Fibroblast of gingiva (primary cell): ENCODE measurements around the gene GPR84.

Experiments
- DNase-seq: peaks from one replicate; pipeline ENCODE4 v3.0.0-alpha.2; 2011; ENCODE audit warnings: low read depth

GPR84 gene

DNA sequence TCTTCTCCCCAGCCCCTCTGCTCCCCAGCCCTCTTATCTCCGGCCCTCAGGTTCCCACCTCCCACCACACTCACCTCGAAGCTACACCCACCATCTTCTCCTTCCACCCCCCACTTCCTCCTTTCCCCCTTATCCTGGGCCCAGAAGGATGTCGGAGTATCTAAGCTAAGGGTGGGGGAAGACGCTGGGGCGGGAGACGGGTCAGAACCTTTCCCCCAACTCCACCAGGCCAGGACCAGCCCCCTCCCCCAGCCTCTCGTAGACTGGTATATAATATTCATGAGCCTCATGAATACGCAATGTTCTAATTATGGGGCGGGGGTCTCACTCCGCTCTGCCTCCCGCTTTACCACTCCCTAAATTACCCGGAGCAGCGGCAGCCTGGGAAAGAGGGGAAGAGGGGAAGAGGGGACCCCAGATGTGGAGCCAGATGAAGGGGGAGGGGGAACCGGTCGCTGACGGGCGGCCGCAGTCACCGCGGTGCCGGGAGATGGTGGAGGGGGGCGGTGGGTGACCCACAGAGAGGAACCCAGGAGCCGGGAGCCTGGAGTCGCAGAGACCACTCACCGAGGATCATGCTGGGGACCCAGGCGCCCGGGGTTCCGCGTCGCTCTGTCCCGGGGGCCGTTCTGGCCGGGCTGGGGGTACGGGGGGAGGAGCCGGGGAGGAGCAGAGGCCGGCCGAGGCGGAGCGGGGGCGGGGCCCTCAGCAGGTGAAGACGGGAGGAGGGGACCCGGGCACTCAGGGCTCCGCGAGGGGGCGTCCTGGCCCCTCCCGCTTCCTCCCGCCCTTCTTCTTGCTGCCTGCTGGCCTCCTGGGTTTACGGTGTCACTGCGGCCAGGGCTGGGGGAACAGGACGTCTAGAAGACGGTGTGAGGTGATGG, 26.6 kb upstream of the GPR84 start:
- no peak for DNase-seq

DNA sequence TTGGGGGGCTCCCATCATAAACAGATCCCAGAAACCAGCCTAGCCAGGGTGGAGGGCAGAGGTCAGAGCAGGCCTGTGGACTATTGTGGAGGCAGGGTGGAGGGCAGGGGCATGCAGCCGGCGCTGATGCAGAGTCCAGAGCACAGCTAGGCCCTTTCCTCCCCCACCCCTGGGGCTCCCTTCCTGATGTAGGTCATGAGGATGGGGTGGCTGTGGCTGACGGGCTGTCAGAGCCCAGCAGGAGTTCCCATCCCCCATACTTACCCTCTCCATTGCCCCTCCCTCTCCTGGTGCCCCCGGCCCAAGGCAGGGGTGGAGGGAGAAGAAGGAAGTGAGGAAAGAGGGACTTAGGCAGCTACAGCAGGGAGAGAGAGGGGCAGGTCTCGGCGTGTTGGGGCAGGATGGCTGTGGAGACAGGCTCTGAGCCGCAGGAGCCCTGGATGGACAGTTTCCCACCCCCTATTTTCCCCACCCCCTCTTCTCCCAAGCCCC, 25.9 kb upstream of the GPR84 start:
- no peak for DNase-seq

DNA sequence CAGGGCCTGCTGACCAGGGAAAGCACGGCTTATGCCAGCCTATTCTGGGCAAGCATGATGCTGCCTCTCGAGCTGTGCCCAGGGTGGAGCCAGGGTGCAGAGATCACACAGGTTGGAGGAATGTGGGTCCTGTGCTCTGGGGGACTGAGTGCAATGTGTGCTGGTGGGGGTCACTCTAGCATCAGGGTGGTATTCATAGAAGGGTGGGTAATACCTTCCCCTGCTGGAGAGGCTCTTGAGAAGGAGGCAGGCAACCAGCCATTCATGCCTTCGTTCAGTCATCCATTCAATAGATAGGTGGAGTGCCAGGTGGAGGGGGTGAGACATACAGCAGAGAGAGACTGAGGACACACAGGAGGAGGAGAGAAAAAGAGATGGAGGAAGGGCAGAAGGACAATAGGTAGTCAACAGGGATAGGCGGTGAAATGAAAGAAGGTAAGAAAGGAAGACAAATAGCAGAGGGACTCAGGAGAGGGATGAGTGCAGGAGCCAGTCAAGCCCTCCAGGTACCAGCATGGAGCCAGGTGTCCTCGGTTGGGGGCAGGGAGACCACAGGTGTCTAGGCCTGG, 25.4 kb upstream of the GPR84 start:
- no peak for DNase-seq

DNA sequence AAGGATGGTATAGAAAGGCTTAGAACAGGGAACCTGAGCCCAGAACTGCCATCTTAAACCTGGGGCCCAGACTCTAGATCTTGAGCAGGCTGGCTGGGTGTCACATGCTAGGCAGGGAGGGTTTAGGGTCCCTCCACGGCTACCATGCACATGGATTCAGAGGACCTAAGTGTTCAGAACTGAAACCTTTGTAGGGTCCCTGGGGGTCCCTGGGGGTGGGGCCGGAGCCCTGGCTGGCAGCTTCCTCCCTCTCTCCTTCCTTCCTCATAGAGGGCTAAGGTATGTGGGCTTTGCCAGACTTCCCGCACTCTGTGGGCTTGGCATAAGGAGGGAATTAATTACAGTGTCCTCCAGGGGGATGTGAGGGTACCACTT, 24.8 kb upstream of the GPR84 start:
- DNase-seq, result no peak

DNA sequence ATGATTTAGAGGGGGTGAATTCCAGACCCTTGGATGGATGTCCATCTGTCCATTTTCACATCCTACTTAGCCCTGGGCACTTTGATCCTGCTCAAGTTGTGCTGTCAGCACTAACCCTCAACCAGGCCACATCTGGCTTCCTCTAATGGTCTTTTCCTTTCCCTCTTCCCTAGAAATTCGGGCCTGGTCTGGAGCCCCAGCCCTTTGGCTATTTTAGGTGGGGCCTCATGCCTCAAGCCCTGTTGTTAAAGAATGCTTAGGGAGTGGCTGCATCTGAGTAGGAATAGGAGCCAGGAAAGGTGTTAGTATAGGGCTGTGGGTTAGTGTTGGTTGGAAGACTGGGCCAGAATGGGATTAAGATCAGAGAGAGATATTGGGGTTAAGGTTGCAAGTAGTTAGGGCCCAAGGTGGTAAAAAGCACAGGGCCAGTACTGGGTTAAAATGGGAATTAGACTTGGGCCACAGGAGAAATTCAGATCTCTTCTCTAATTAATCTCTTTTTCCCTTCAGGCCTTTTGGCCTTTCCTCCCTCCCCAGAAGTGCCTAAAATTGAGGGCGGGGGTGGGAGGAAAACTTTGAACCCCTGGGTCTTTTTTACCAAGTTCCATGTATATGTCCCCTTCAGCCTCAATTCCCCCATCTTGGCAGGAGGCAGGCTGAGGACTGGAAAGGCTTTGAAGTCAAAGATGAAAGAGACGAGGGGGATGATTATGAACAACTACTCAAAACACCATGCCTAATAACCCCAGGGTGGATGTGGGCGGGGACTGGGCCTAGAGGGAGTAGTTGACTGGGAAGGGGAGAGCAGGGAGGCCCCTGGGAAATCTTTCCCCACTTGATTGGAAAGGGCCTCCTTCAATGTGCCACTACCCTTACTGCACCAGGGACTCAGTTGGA, 24.2 kb upstream of the GPR84 start:
- no peak for DNase-seq

DNA sequence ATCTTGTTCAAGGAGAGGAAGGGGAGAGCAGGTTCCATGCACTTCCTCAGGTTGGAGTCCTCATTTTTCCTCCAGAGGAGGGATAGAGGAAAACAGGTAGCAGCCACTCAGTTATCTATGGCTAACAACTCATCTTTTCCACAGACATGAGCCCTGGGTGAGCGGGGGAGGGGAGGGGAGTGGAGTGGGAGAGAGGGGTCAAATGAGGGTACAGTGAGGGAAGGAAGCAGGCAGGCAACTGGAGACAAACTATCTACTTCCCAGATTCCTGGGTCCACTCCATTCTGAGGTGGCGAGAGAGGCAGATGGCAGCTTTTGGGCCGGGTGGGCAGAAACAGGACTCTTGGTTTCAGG, 22.8 kb upstream of the GPR84 start:
- DNase-seq, result no peak

DNA sequence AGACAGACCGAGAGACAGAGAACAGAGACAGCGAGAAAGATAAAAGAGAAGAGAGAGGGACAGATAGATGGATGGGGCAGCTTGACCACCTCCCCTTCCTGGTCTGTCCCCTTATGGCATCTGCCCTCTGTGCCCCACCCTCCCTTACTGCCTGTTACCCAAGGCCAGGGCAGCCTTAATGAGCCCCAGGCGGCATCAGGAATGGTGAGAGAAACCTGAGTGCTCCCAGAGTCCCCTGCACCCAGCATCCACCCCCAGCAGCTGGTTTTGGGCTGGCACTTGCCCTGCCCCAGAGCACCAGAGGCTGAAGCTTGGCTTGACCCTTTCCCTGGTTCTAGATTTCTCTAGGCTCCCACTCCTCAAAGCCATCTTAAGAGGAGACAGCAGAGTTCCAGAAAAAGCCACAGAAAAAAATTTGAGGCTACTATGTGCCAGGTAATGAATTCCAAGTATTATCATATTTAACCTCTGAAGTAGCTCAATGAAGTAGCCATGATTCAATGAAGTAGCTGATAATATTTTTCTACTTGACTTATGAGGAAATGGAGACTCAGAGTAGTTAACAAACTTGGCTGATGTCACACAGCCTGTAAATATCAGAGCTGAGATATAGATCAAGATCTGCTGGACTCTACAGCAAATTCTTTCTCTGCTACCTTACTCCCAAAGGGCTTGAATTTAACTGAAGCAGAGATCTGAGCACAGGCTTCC, 22.3 kb upstream of the GPR84 start:
- DNase-seq, result peak; percentile 44

DNA sequence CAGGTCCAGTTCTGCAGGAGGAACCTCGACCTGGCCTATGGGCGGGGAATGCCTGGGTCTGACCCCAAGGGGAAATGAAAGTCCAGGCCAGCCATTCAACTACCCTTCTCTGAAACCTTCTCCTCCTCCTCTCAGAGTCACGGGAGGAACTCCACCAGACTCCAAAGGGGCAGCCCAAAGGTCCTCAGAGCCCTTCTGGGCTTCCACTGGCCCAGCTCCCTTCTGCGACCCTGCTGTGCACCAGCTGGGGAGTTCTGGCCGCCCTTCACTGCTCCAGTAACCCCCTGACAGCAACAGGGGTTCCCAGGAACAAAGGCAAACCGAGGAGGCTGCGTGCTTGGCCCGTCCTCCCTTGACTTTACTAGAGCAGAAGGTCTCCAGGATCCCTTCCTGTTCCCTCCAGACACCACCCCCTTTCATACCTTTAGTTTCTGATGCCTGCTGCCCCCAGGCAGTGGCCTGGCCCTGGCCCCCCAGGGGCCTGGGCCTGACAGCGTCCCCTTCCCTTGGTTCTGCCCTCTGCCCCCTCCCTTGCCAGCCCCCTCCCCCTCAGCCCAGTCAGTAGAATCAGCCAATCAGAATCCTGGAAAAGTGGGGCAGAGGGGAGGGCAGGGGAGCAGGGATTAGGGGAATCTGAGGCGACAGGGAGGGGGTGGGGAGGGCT, 21.1 kb upstream of the GPR84 start:
- DNase-seq, result no peak

DNA sequence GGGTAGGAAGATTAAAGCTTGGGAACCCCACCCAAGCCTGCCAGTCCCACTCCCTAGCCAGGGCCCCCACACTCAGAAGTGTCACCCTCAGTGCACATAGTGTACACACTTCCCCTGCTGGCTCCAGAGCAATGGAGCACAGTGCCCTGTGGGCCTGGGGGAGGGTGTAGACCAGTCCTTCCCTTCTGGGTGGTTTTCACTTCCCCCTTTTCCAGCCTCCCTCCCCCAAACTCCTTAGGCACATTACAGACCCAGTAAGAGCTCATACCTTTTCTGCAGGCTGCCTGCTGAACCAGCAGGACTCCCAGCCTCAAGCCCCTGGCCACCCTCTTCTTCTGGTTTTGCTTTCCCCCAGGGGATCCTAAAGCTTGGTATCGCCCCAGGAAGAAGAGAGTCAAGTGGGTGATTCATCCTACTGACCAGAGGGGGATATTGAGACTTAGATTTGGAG, 20.3 kb upstream of the GPR84 start, which contains the start of gene ZNF385A:
TSS of gene ZNF385A (minus strand) at position 143 of the 451 bp plus-strand sequence. CDS start 219 bp downstream, outside the sequence.
- DNase-seq, result no peak

DNA sequence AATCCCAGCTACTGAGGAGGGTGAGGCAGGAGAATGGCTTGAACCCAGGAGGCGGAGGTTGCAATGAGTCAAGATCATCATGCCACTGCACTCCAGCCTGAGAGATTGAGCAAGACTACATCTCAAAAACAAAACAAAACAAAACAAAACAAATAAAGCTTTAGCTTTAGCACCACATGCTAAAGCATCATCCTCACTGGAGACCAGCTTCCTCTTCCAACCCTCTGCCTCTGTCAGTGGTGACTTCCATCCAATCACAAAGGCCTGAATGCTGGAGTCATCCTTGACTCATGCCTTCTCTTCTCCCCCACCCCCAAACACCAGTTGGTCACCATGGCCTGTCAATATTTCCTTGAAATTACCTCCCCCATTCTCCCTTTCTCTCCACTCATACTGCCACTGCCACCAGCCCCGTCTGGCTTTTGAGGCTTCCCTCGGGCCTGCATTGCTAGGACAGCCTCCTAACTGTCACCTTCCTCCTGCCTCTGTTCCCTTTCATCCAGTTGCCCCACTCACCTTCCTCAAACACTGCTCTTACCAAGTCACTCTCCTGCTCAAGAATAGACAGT, 18.8 kb upstream of the GPR84 start:
- peak; percentile 94 for DNase-seq

DNA sequence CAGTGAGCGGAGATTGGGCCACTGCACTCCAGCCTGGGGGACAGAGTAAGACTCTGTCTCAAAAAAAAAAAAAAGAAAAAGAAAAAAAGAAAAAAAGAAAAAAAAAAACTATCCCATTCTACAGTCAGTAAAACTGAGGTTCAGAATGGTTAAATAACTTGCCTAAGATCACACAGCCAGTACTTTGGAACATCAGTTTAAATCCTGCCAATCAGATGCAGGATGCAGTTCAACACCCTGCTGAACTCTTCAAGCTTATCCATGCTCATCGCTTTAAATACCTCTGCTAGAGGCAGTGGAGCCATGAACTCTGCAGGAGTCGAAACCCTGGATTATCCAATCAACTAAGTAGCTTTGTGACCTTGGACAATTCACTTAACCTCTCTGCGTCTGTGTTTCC, 16.9 kb upstream of the GPR84 start:
- DNase-seq, result no peak

DNA sequence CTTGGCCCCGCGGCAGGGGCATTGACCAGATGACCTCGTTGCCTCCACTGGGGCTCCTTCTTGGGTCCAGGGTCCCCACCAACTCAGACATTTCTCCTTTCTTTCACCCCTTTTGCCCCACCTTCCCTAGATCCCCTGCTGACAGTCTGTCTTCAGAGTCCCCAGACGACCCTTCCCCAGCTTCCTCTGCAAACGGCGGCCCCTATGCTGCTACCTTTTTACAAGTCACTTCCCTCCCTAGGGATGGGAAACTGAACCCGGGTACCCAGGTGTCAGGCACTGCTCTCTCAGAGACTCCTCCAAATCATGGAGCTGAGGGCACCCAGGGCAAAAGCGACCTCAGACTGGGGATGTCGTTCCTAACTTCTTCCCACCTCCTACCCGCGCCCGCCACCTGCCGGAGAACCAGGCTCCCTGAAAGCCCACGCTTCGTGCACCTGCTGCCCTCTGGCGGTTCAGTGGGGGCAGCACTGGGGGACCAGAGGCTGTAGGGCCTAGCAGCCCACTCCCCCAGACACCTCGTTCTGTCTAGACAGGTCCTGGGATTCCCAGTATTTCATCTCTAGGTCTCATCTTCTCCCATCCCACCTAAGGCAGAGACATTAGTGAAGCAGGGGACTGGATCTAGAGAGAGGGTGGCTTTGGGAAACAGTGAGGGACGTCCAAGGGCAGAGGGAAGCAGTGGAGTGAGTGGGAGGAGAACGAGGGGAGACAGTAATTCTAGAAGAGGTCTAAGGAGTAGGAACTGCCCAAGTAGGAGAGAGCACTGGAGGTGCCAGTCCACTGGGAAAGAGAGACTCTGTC, 15.3 kb upstream of the GPR84 start:
- DNase-seq, result peak; percentile 80

DNA sequence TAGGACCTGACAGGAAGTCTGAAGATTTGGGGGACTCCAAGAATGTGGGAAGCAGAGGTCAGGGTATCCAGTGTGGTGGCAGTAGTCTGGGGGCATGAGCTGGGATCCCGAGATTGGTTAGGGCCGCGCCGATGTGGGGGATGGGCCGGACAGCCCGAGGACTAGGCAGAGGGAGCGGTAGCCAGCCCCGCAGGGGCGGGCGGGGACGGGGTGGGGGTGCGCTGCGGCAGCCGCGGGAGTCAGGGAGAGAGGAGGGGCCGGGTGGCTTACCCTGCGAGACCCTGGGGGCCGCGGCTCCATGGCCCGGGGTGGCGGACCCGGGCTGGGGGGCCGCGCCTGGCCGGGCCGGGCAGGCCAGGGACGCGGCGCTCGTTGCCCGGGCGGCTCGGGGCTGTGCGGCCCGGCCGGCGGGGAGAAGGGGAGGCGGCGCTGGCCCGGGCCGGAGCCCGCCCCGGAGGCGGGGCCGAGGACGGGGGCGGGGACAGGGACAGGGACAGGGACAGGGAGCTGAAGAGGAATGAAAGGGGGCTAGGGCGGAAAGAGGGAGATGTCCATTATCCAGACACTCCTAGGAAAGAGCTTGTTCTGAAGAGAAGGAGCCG, 14.6 kb upstream of the GPR84 start:
- DNase-seq, result peak; percentile 35

DNA sequence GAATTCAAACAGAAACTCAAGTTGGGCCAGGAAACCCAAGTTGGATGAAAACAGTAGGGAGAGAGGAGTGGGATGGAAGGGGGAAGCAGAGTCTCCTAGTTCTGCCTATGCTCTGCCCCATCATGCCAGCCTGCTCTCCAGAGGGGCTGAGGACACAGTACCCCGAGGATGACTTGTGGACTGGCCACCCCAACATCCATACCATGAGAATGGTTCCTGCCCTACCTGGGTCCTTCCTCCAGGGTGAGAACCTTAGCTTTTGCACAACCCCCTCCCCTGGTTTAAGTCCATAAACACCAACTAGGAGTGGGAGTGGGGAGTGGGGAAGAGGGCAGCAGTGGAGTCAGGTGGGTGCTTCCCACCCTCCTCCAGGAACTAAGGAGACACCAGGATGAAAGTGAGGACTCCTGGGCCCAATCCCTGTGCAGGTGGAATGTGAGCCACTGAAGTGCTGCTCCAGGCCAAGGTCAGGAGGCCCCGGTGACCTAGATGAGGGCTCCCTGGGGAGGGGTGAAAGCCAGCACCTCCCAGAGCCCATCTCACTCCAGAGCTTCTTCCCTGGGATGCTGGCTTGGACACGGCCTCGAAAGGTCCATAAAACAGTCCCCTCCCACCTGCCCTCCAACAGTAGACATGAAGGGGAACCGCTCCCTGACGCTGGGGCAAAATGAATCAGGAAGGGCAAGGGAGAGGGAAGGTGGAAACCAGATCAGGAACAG, 13.7 kb upstream of the GPR84 start:
- DNase-seq, result no peak

DNA sequence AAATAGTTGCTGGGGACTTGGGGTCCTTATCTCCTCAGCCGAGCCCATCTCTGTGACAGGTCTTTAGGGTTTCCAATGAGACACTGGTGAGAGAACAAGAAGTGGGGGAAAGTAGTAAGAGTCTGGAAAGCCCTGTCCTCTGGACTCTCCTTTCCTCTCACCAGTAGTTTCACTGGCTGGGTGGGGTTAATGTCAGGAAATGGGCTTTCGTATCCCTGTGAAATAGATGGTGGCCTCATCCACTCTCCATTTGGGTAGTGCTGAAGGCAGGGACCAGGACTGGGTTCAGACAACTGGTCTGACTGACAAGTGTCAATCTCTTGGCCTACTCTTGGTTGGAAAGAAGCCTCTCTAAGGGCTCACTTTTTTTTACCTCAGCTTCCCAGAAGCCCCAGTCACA, 12.7 kb upstream of the GPR84 start:
- no peak for DNase-seq

DNA sequence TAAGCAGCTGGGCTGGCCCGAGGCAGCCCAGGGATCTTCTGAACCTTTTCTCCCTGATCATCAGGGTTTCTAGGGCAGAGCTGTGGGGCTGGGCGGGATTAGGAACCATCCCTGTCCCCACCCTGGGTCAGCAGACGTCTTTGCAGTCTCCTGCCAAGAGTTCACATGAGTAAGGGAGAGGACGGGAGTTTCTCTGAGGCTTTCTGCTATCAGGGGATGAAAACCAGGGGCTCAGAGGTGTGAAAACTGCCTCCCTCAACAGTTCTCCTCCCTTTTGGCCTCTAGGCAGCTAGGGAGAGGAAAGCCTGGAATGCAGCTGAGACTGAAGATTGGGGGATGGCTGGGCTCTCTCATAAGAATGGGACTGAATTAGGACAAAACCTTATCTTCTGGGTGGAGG, 12.3 kb upstream of the GPR84 start:
- DNase-seq, result no peak

DNA sequence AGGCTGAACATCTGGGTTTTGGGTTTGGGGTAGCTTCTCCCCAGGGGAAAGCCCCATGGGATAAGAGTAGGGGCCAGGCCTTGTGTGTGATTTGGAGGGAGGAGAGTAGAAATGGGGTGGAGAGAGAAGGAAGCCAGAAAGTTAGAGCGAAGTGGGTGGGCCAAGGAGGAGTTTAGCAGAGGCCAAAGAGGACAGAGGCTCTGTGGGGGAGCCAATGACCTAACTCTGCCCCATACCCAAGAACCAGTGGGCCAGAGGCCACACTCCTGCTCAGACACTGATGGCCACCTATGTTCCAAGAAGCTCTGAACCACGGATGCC, 10.9 kb upstream of the GPR84 start:
- DNase-seq, result no peak

DNA sequence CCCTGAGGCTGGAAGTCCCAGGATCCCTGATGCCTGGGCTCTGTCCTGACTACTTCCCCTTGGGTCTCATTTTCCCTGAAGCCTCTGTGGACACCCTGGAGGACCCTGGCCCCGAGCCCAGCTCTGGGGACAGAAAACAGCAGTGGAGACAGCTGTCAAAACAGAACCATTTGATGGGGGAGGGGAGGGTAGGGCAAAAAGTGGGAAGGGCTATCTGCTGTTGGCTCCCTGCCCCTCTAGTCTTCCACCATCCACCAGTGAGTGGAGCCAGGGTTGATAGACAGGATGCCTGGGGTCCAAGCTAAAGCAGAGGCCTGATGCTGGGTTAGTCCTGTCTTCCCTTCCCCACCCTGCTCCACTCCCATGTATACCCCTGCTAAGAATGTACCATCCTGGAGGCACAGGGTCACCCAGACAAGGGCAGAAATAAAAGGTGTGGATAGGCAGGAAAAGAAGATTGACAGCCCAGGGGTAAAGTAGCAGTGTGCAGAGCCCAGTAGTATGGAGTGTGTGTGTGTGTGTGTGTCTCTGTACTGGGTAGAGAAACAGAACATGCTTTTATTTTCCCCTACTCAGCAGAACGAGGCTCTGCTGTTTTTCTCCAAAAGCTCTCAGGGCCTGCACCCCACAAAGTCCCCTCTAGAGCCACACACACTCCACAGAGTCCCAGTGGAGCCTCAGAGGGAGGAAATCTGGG, 10.4 kb upstream of the GPR84 start:
- DNase-seq, result no peak
